Calu3 (cell line): Measurements from ENCODE around the gene AKAP13. TPM values are rescaled to one million over a fixed set of nuclear protein-coding genes. Genes with fewer than 3 reads are reported as not detected.

Source experiments
- BruUV-seq: library from RNA; stranded (reverse); fragments of 400-500 nt; replicated peaks from 2 replicates; lab custom pipeline; 2021; lab: Mats Ljungman, UMichigan
- CTCF ChIA-PET: fragments of 300-600 bp; sonication (Branson Sonifier 250); formaldehyde crosslinking; loops from one replicate; lab custom pipeline; 2022; ENCODE audit warnings: antibody characterized with exemption; lab: Charles Lee
- DNase-seq: peaks from one replicate; pipeline ENCODE4 v3.0.0; 2022
- H3K27ac Mint-ChIP-seq: one replicate; pipeline ENCODE4 v1.8.0; 2022; ENCODE audit warnings: mixed read lengths; ENCODE audit not compliant: unreplicated experiment
- H3K27me3 Mint-ChIP-seq: one replicate; pipeline ENCODE4 v1.8.0; 2022; ENCODE audit warnings: mixed read lengths; ENCODE audit not compliant: unreplicated experiment
- H3K36me3 Mint-ChIP-seq: one replicate; pipeline ENCODE4 v1.8.0; 2022; ENCODE audit warnings: mild to moderate bottlenecking, moderate library complexity, mixed read lengths; ENCODE audit not compliant: insufficient read depth, unreplicated experiment
- H3K4me1 Mint-ChIP-seq: one replicate; pipeline ENCODE4 v1.8.0; 2022; ENCODE audit warnings: mild to moderate bottlenecking, low read depth, mixed read lengths; ENCODE audit not compliant: unreplicated experiment
- H3K4me3 Mint-ChIP-seq: one replicate; pipeline ENCODE4 v1.8.0; 2022; ENCODE audit warnings: mild to moderate bottlenecking, low read depth, moderate library complexity, mixed read lengths; ENCODE audit not compliant: unreplicated experiment
- H3K9me3 Mint-ChIP-seq: one replicate; pipeline ENCODE4 v1.8.0; 2022; ENCODE audit warnings: low read depth, mixed read lengths; ENCODE audit not compliant: unreplicated experiment
- intact Hi-C: fragments of 100-400 bp; cut with micrococcal nuclease; formaldehyde crosslinking; loops from one replicate; pipeline ENCODE4 v1.10.0; 2022; ENCODE audit not compliant: unreplicated experiment
- total RNA-seq: library from RNA; stranded (reverse); gene quantifications from 2 replicates; pipeline ENCODE4 v1.2.3, GENCODE V29; 2022
- TF ChIP-seq, protein P1 (sequence below): fragments of 200-600 bp; IDR thresholded peaks from one replicate; pipeline ENCODE4 v1.8.0; 2022; ENCODE audit warnings: antibody characterized with exemption; ENCODE audit not compliant: unreplicated experiment

Gene AKAP13
- total RNA-seq, 1 experiment from 2014 or later: 145 TPM

DNA sequence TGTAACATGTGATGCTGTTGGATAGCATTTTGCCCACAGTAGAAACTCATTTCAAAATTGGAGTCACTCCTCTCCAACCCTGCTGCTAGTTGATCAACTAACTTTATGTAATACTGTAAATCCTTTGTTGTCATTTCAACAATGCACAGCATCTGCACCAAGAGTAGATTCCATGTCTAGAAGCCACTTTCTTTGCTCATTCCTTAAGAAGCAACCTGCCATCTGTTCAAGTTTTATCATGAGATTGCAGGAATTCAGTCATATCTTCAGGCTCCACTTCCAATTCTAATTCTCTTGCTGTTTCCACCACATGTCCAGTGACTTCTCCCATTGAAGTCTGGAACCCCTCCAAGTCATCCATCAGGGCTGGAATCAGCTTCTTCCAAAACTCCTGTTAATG, 42.9 kb downstream of the AKAP13 start:
- Mint-ChIP-seq H3K4me1 (peaks cover 58% of the 10 kb centered on the region), H3K4me3 (no peak overlapping the region), H3K27me3 (no peaks in the 10 kb centered on the region), H3K36me3 (peaks cover 6% of the 10 kb centered on the region), H3K27ac (no peak overlapping the region), H3K9me3 (no peaks in the 10 kb centered on the region)
- no peak for DNase-seq
- no TSS peak for BruUV-seq
- TF ChIP-seq, protein P1, sequence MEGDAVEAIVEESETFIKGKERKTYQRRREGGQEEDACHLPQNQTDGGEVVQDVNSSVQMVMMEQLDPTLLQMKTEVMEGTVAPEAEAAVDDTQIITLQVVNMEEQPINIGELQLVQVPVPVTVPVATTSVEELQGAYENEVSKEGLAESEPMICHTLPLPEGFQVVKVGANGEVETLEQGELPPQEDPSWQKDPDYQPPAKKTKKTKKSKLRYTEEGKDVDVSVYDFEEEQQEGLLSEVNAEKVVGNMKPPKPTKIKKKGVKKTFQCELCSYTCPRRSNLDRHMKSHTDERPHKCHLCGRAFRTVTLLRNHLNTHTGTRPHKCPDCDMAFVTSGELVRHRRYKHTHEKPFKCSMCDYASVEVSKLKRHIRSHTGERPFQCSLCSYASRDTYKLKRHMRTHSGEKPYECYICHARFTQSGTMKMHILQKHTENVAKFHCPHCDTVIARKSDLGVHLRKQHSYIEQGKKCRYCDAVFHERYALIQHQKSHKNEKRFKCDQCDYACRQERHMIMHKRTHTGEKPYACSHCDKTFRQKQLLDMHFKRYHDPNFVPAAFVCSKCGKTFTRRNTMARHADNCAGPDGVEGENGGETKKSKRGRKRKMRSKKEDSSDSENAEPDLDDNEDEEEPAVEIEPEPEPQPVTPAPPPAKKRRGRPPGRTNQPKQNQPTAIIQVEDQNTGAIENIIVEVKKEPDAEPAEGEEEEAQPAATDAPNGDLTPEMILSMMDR: no peak
- CTCF ChIA-PET: interaction anchor here (0.6 kb wide), 1 partner anchor 127 kb away, joined by 9 read pairs; no protein-coding TSS in a partner anchor
- intact Hi-C loops: no loop called here

DNA sequence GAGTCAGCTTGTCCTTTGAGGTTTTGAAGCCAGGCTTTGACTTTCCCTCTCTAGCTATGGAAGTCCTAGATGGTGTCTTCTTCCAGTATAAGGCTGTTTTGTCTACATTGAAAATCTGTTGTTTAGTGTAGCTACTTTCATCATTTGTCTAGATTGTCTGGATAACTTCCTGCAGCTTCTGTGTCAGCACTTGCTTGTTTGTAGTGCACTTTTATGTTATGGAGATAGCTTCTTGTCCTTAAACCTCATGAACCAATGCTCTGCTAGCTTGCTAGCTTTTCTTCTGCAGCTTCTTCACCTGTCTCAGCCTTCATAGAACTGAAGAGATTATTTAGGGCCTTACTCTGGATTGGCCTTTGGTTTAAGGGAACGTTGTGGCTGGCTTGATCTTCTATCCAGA, 43.8 kb downstream of the AKAP13 start:
- Mint-ChIP-seq H3K4me1 (peaks cover 60% of the 10 kb centered on the region), H3K4me3 (no peak overlapping the region), H3K9me3 (no peaks in the 10 kb centered on the region), H3K27ac (no peak overlapping the region), H3K27me3 (no peaks in the 10 kb centered on the region), H3K36me3 (peaks cover 6% of the 10 kb centered on the region)
- TF ChIP-seq, protein P1: no peak
- CTCF ChIA-PET: no interaction called here
- BruUV-seq: no TSS peak
- intact Hi-C loops: no loop called here
- no peak for DNase-seq

DNA sequence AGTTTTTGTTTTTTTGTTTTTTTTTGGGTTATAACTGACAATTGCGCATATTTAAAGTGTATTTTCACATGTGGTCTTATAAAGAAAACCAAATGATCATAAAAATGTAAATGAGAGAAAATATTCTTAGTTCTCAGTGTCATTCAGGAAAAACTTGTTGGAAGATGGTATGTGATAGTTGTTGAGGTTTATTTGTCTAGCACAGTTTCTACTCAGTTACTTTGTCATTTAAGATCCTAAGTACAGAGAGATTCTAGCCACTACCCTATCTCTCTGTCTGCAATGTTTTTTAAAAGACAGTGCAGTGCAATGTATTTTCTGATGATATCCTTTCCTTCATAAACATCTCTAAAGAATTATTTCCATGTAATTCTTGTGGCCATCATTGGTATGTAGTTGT, 46.1 kb downstream of the AKAP13 start:
- Mint-ChIP-seq H3K4me3 (no peak overlapping the region), H3K27me3 (no peaks in the 10 kb centered on the region), H3K9me3 (no peaks in the 10 kb centered on the region), H3K27ac (no peak overlapping the region), H3K4me1 (peaks cover 46% of the 10 kb centered on the region), H3K36me3 (peaks cover 6% of the 10 kb centered on the region)
- BruUV-seq: no TSS peak
- intact Hi-C loops: no loop called here
- CTCF ChIA-PET: no interaction called here
- TF ChIP-seq, protein P1: no peak
- no peak for DNase-seq

DNA sequence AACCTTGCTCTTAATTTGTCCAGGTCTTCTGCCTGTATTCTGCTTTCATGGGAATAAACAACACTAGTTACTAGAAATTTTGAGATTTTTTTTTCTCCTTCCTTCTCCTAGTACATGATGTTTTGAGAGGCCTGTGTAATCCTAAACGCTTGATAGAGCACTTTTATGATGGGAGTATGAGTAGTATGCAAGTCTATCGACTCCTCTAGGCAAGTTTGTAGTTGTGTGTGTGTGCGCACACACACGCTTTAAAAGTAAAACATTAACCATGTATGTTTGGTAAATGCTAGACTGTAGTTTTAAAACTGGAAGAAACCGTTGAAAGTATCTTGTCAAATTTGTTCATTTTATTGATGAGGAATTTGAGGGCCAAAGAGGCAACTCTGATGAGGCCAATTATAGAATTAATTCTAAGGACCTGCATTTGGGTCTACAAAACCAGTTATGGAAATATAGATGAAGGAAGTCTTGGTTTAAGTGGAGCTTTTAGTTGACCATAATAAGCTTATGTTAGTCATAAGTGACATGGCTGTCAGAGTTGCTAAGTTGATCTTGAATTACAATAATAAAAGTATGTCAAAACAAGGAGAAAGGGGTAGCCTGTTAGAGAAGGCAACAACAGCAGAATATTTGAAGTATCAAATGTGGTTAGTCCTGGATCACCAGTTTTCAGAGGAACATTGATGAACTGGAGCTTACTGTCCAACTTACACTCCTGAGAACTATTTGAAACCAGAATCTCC, 47.1 kb downstream of the AKAP13 start:
- Mint-ChIP-seq H3K4me3 (no peak overlapping the region), H3K9me3 (no peaks in the 10 kb centered on the region), H3K36me3 (peaks cover under 1% of the 10 kb centered on the region), H3K27ac (no peak overlapping the region), H3K27me3 (no peaks in the 10 kb centered on the region), H3K4me1 (peaks cover 36% of the 10 kb centered on the region)
- TF ChIP-seq, protein P1: no peak
- intact Hi-C loops: no loop called here
- no TSS peak for BruUV-seq
- CTCF ChIA-PET: interaction anchor here (0.7 kb wide), 1 partner anchor 97 kb away, joined by 3 read pairs; no protein-coding TSS in a partner anchor
- no peak for DNase-seq
